Subcutaneous abdominal adipose tissue (tissue), 5 donors: ENCODE results near the gene MIB2.
A peak's percentile ranks its signal among the peaks of the same experiment; 100 is the strongest.
"Not testable (repeated sequence)": the region's sequence is repeated elsewhere in the genome, so short reads cannot be mapped to it uniquely, and the experiment has no call there.

ENCODE experiments used
- H3K27ac ChIP-seq: one replicate; pipeline ENCODE4 v1.7.0; 2013; ENCODE audit warnings: low read depth, mild to moderate bottlenecking, inconsistent platforms, low read length, moderate library complexity
- H3K27me3 ChIP-seq, 5 donors: one replicate each; pipeline ENCODE4 v1.7.0; 2013; ENCODE audit warnings: low read length in 5 of 5, inconsistent platforms in 1 of 5; ENCODE audit not compliant: control insufficient read depth in 5 of 5, insufficient read depth in 4 of 5
- H3K36me3 ChIP-seq, 5 donors: one replicate each; pipeline ENCODE4 v1.7.0; 2013; ENCODE audit warnings: low read length in 5 of 5; ENCODE audit not compliant: control insufficient read depth in 5 of 5, insufficient read depth in 5 of 5
- H3K4me1 ChIP-seq, 5 donors: one replicate each; pipeline ENCODE4 v1.7.0; 2013; ENCODE audit warnings: low read length in 5 of 5, mild to moderate bottlenecking in 3 of 5, moderate library complexity in 1 of 5; ENCODE audit not compliant: control insufficient read depth in 5 of 5, insufficient read depth in 5 of 5
- H3K4me3 ChIP-seq, 5 donors: one replicate each; pipeline ENCODE4 v1.7.0; 2013; ENCODE audit warnings: low read length in 5 of 5, low read depth in 1 of 5
- H3K9ac ChIP-seq, 5 donors: one replicate each; pipeline ENCODE4 v1.7.0; 2013; ENCODE audit warnings: low read length in 5 of 5, mild to moderate bottlenecking in 4 of 5, moderate library complexity in 3 of 5
- H3K9me3 ChIP-seq, 5 donors: one replicate each; pipeline ENCODE4 v1.7.0; 2013; ENCODE audit warnings: low read length in 5 of 5; ENCODE audit not compliant: control insufficient read depth in 5 of 5
- donor health status: healthy.
- donor health status: healthy.
- donor health status: healthy.
- donor health status: healthy.
- donor health status: healthy.

The MIB2 gene

DNA sequence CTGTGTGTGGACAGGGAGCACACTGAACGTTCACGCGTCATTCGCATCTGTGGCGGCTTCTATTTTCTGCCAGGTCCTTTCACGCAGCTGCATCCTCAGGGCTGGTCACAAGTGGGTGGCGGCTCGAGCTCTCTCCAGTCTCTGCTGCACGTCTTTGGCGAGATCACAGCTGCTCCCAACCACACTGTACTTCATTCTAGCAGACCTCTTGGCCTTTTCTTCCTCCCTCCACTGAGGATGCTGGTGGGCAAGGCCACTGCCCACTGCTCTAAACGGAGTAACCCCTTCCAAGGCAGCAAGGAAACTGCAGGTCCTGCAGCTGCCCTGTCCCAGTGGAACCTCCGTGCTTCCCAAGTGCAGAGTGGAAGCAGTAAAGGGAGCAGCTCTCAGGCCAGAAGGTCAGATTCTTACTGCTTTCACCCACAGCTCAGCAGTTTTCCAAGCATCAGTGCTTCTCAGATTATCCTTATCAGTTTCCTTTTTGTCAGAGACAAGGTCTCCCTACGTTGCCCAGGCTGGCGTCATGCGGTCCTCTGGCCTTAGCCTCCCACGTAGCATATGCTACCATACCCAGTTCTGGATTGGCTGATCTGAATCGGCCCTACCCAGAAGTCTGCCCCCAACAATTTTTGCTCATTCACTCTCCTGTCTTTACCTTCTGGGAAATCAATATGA lies 32.4 kb downstream of the MIB2 start:
- not testable (repeated sequence) for H3K9ac ChIP-seq, H3K9me3 ChIP-seq, H3K4me3 ChIP-seq, H3K27me3 ChIP-seq, H3K27ac ChIP-seq, H3K4me1 ChIP-seq
- H3K36me3 ChIP-seq: peaks cover 21 to 48% (median 39%) of the 10 kb centered on the region in 5 donors

GRCh38 chr1:1648265-1648664 lies 33.0 kb downstream of the MIB2 start:
- H3K9me3 ChIP-seq, H3K27me3 ChIP-seq, H3K9ac ChIP-seq, H3K4me1 ChIP-seq, H3K4me3 ChIP-seq, H3K27ac ChIP-seq: not testable (repeated sequence)
- peaks cover 21 to 48% (median 39%) of the 10 kb centered on the region in 5 donors for H3K36me3 ChIP-seq

DNA sequence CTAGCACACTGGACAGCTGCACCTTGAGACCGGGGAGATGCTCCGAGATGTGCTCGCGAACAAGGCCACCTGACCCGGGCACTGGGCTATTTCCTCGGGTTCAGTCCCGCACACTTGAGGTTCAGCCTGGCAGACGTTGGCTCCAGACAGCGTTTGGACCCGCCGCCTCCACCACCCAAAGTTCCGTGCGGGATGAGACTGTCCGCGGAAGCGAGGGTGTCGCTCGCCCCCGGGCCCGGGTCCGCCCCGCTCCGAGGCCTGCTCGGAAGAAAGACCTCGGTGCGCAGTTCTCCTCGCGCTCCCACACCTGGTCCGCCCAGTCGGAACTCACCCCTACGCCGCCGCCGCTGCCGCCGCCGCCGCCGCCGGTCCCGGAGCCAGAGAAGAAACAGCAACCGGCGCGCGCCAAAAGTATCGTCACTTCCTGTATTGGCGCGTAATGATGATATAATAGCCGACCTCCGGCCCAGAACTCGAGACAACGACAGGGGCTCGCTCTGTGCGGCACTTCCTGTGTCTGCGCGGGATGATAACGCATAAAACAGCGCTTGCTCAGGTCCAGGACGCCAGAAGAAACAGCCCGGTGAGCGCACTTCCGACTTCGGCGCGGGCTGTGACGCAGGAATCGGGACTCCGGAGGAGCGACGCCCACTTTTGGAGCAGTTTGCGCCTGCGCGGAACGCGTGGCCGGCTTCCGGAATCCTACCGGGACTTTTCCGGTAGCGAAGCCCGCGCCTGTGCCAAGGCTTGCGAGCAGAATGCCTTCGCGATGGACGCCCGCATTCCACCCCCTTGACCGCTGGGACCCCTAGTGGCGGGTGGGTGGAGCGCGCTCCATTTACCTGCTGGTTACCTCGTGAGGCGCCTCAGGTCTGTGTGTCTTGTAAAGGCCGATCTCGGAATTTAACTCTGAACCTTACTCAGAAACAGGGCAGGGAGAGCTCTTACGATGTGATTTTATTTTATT lies 43.6 kb downstream of the MIB2 start, which contains the start of gene CDK11B:
Gene CDK11B, minus strand, starts transcription at position 422 of the 967 bp plus-strand sequence. CDS start 1,519 bp downstream, outside the sequence.
- H3K27me3 ChIP-seq: not testable (repeated sequence)
- peak within 1 kb of the TSS in 3 of 5 donors; percentile 62 to 82 (median 77) for H3K9ac ChIP-seq

GRCh38 chr1:1662392-1662791 lies 47.1 kb downstream of the MIB2 start:
- not testable (repeated sequence) for H3K27me3 ChIP-seq, H3K27ac ChIP-seq, H3K4me3 ChIP-seq, H3K9me3 ChIP-seq, H3K4me1 ChIP-seq, H3K9ac ChIP-seq
- H3K36me3 ChIP-seq: peaks cover 0 to 21% (median 19%) of the 10 kb centered on the region in 5 donors

More for the DNA sequence above, 43.6 kb downstream of the MIB2 start, which contains the start of gene CDK11B:
- H3K4me1 ChIP-seq, H3K9me3 ChIP-seq: not testable (repeated sequence)
- H3K36me3 ChIP-seq: peaks cover 3 to 27% (median 12%) of the 10 kb centered on the region in 5 donors
- peak within 1 kb of the TSS; percentile 89 for H3K27ac ChIP-seq
- peak within 1 kb of the TSS; percentile 55 to 72 (median 62) for H3K4me3 ChIP-seq

GRCh38 chr1:1662830-1663560 lies 47.7 kb downstream of the MIB2 start:
- H3K27me3 ChIP-seq, H3K4me1 ChIP-seq, H3K9me3 ChIP-seq, H3K27ac ChIP-seq, H3K9ac ChIP-seq, H3K4me3 ChIP-seq: not testable (repeated sequence)
- H3K36me3 ChIP-seq: peaks cover 0 to 24% (median 21%) of the 10 kb centered on the region in 5 donors

DNA sequence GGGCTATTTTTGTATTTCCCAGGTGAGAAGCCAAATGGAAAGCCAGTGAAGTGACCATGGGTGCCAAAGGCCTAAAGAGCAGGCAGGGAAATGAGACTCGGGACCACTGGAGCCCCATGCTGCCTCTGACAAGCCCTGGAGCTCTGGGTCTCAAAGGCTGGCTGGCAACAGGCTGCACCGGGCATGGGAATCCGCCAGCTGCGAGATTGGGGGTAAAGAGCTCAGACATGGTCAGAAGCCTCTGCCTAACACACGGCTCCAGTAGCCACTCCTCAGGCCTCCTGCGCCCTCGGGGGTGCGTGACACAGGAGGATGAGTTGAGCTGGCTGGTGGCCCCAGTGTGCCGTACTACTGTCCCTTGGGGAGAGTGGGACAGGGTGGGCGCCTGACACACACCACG lies 49.0 kb downstream of the MIB2 start:
- H3K27ac ChIP-seq, H3K9me3 ChIP-seq, H3K9ac ChIP-seq, H3K4me3 ChIP-seq, H3K4me1 ChIP-seq, H3K27me3 ChIP-seq: not testable (repeated sequence)
- peaks cover 0 to 33% (median 22%) of the 10 kb centered on the region in 5 donors for H3K36me3 ChIP-seq

GRCh38 chr1:1664941-1665814 lies 49.9 kb downstream of the MIB2 start:
- Histone ChIP-seq H3K36me3 (peaks cover 0 to 41% (median 30%) of the 10 kb centered on the region in 5 donors), H3K4me1 (peaks cover 0 to 8% (median 0%) of the 10 kb centered on the region in 5 donors), H3K9me3 (no peaks in the 10 kb centered on the region), H3K9ac (no peak overlapping the region), H3K4me3 (no peak overlapping the region), H3K27ac (no peak overlapping the region), H3K27me3 (no peaks in the 10 kb centered on the region)

- Histone ChIP-seq H3K36me3 (peaks cover 0 to 44% (median 32%) of the 10 kb centered on the region in 5 donors), H3K27ac (no peak overlapping the region), H3K4me3 (no peak overlapping the region), H3K9me3 (no peaks in the 10 kb centered on the region), H3K27me3 (no peaks in the 10 kb centered on the region), H3K4me1 (peaks cover 0 to 8% (median 0%) of the 10 kb centered on the region in 5 donors), H3K9ac (no peak overlapping the region)
Observed at GRCh38 chr1:1665815-1666251, 50.5 kb downstream of the MIB2 start.

- peaks cover 0 to 50% (median 39%) of the 10 kb centered on the region in 5 donors for H3K36me3 ChIP-seq
- peaks cover 0 to 8% (median 0%) of the 10 kb centered on the region in 5 donors for H3K4me1 ChIP-seq
- no peaks in the 10 kb centered on the region for H3K27me3 ChIP-seq
- no peak overlapping the region for H3K27ac ChIP-seq
- H3K4me3 ChIP-seq: no peak overlapping the region
- H3K9me3 ChIP-seq: no peaks in the 10 kb centered on the region
- no peak overlapping the region for H3K9ac ChIP-seq
Observed at GRCh38 chr1:1666526-1666925, 51.2 kb downstream of the MIB2 start.
